Measurements from ENCODE around the gene SEZ6. TPM values are rescaled to one million over a fixed set of nuclear protein-coding genes. Genes with fewer than 3 reads are reported as not detected.

SEZ6 gene
- total and polyA plus RNA-seq, 2 of the 4 experiments (the other 2 are of a cell fraction), result not detected

GRCh38 chr17:28944343-28944742 is 61.5 kb downstream of the SEZ6 start (continued):
- TF ChIP-seq MAFK (IDR thresholded peaks at IDR 0.05; ENCODE audit: low read depth, low read length), result no peak
- TF ChIP-seq FOS (IDR thresholded peaks at IDR 0.05; ENCODE audit: low read depth, low read length), result no peak
- TF ChIP-seq RAD21 (IDR thresholded peaks at IDR 0.05; ENCODE audit: low read length), result no peak
- no peak for TF ChIP-seq BHLHE40 (IDR thresholded peaks at IDR 0.05; ENCODE audit: low read depth, low read length)

GRCh38 chr17:28942925-28943324 is 62.9 kb downstream of the SEZ6 start:
- in situ Hi-C loops (cut with MboI; ENCODE audit: low sequenced_read_pairs), result no loop called here
- WGBS, 2 experiments (ENCODE audit: extremely low coverage in 2 of 2, insufficient read length in 1 of 2), result no CpG with 5 or more reads among the region's 2 CpGs

More at GRCh38 chr17:28942925-28943324, 62.9 kb downstream of the SEZ6 start:
- Histone ChIP-seq H3K9ac (ENCODE audit: low read depth, low read length) (no peak overlapping the region), H3K27ac (ENCODE audit: insufficient read depth, low read length) (no peak overlapping the region), H4K5ac (ENCODE audit: low read depth, low read length) (no peak overlapping the region), H3K27me3 (ENCODE audit: control insufficient read depth, insufficient read depth, low read length) (no peaks in the 10 kb centered on the region), H2BK5ac (ENCODE audit: low read depth, low read length, poor library complexity, severe bottlenecking) (no peak overlapping the region), H3K4me1 (ENCODE audit: control insufficient read depth, insufficient read depth, low read length) (peaks cover 18% of the 10 kb centered on the region), H3K9me3 (ENCODE audit: control insufficient read depth, insufficient read depth, low read length) (no peaks in the 10 kb centered on the region), H3K79me1 (ENCODE audit: low read depth in 1 of 2, low read length in 2 of 2) (peaks cover 17 to 77% of the 10 kb centered on the region in 2 experiments), H4K8ac (ENCODE audit: low read depth in 2 of 2, low read length in 2 of 2) (no peak overlapping the region), H2AK9ac (replicated peaks; ENCODE audit: low read depth, low read length, poor library complexity) (no peak overlapping the region), H3K56ac (ENCODE audit: extremely low read depth, insufficient read depth, low read length) (no peak overlapping the region), H2BK120ac (ENCODE audit: low read depth, low read length) (no peak overlapping the region), H3K36me3 (ENCODE audit: control insufficient read depth, insufficient read depth, low read length) (peaks cover 13% of the 10 kb centered on the region), H3K23ac (ENCODE audit: low read depth, low read length) (no peak overlapping the region), H3K4me3 (ENCODE audit: insufficient read depth, low read depth, low read length) (no peak overlapping the region), H3K14ac (replicated peaks; ENCODE audit: low read depth, low read length) (no peak overlapping the region), H4K91ac (ENCODE audit: insufficient read depth, low read depth, low read length) (no peak overlapping the region), H4K20me1 (ENCODE audit: insufficient read depth, low read length) (peaks cover 95% of the 10 kb centered on the region), H2AFZ (replicated peaks; ENCODE audit: low read length, poor library complexity) (no peak overlapping the region), H3K4ac (ENCODE audit: low read depth, low read length) (no peak overlapping the region), H3K18ac (ENCODE audit: low read depth, low read length) (no peak overlapping the region), H2BK20ac (ENCODE audit: low read depth, low read length) (no peak overlapping the region), H3K4me2 (ENCODE audit: low read depth, low read length) (no peak overlapping the region), H2AK5ac (ENCODE audit: low read depth, low read length) (no peak overlapping the region), H3K9me1 (ENCODE audit: insufficient read depth, low read length) (peaks cover 28% of the 10 kb centered on the region), H2BK15ac (ENCODE audit: low read depth, low read length) (no peak overlapping the region)
- TF ChIP-seq CHD1 (IDR thresholded peaks at IDR 0.05; ENCODE audit: low read depth, low read length) (no peak), RCOR1 (IDR thresholded peaks at IDR 0.05; ENCODE audit: insufficient replicate concordance, low read length) (no peak), CEBPB (IDR thresholded peaks at IDR 0.05; ENCODE audit: low read depth, low read length) (no peak), FOS (IDR thresholded peaks at IDR 0.05; ENCODE audit: low read depth, low read length) (no peak), RAD21 (IDR thresholded peaks at IDR 0.05; ENCODE audit: low read length) (no peak), NFE2L2 (IDR thresholded peaks at IDR 0.05; ENCODE audit: low read depth, low read length) (no peak), CTCF (conservative IDR thresholded peaks at IDR 0.05; ENCODE audit: low read depth, low read length) (no peak)
- no peak for ATAC-seq (ENCODE audit: low read depth)
- DNase-seq, result no peak
- intact Hi-C loops (cut with micrococcal nuclease), result no loop called here
- ChIA-PET POLR2A (ENCODE audit: unreplicated experiment) (no interaction called here), CTCF (no interaction called here)
- dilution Hi-C loops (cut with HindIII; ENCODE audit: low sequenced_read_pairs, unreplicated experiment), result no loop called here
- no TSS peak for BruUV-seq (replicated peaks)
